ENCODE measurements around the gene ATP11A.
"Not testable (repeated sequence)": the region's sequence is repeated elsewhere in the genome, so short reads cannot be mapped to it uniquely, and the experiment has no call there.

The ATP11A gene

DNA sequence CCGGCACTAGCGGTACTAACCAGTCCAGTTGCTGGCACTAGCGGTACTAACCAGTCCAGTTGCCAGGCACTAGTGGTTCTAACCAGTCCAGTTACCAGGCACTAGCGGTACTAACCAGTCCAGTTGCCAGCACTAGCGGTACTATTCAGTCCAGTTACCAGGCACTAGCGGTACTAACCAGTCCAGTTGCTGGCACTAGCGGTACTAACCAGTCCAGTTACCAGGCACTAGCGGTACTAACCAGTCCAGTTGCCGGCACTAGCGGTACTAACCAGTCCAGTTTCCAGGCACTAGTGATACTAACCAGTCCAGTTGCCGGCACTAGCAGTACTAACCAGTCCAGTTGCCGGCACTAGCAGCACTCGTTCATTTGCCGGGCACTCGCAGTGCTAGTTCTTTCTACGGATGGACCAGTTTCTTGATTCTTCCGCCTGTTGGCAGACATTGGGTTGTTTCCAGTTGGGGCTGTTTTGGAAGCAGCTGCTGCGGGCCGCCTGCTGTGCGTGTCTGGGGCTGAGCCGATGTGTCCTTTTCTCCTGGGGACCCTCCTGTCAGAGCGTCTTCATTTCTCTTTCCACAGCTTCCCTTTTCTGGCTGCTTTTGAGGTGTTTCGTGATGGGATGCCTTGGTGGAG, 155.8 kb downstream of the ATP11A start:
- DNase-seq: no peak

DNA sequence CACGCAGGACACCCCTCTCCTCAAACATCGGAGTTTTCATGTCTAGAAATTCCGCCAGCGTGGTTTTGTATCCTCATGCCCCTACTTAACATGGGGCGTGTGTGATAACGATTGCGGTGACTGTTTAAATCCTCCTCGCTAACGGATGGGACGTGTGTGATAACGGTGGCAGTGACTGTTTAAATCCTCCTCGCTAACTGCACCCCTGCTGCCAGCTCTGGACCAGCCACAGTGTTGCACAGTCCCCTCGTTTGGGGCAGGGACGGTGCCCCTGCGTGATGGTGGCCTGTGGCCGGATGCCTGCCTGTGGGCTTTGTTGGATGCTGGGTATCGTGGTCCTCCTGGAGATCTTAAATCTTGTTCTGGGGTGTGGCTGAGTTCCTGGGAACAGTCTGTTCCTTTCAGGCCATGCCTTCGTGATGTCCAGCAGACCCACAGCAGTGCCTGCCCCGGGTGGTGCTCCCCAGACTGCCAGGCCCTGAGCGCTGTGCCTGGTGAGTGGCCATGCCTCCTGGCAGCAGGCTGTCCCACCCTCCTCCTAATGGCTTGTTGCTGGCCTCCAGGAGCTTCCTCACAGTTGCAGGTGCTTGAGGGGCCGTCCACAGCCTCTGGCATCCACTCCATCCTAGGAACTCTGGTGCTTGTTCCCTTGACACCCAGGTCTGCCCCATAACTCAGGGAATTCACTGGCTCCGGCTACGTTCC, 156.7 kb downstream of the ATP11A start:
- no peak for DNase-seq

DNA sequence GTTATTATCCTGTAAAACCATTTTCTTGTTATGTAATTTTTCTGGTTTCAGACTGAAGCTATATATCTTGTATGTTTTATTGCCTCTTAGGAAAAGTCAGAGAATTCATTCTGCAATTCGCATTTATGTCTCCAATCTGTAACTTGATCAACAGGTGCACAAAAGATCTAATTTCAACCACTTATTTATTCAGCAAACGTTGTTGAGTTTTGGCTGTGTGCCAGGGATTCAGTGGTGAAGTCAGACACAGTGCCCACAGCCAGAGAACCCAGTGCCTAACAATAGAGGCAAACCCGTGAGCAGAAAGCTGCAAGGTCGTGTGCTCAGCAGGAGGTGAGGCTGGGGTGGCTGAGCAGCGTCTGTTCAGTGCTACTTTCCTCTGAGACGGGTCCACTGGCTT, 159.7 kb downstream of the ATP11A start:
- DNase-seq: no peak

DNA sequence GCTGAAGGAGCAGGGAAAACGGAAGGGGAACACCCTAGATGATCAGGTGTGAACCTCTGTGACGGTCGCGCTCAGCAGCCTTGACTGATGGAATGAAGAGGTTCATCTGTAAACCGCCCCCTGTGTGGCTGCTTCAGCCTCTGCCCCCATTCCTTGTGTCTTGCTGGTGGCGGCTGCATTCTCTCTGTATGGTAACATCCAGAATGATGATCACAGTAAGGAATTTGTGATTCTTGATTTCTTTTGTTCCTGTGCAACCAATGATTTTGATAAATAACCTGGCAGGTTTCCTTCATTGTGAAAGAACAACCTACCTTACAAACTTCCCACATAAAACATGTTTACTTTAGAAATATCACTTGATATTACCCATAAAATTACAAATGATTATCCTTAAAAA, 160.4 kb downstream of the ATP11A start:
- DNase-seq: no peak

DNA sequence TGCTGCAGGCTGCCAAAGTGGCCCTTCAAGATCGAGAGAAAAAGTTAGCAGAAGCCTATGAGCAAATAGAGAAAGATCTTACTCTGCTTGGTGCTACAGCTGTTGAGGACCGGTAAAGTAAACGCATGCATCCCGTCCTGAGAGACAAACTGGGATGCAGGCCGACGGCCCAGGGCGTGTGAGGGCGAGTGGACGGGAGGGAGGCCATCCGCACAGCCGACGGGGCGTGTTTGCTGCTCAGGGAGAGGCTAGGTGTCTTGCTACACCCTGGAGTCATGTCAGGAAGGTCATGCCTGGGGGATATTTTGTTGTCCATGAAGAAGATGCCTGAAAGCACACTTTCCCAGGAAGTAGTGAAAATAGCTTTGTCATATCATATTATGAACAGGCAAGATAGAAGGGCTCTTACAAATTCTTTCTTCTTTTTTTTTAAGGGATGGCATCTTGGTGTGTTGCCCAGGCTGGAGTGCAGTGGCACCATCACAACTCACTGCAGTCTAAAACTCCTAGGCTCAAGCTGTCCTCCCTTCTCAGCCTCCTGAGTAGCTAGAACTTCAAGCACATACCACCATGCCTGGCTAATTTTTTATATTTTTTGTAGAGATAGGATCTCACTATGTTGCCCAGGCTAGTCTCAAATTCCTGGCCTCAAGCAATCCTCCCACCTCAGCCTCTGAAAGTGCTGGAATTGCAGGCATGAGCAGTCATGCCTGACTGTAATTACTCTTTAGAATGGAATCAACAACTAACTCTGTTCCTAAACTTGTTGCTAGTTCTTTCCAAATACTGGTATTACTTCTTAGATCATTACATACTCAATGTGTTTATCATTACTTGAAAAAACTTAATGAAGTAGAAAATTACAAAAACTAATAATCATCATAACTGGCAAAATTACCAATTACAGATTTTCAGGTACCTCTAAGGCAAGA, 161.5 kb downstream of the ATP11A start:
- no peak for DNase-seq

DNA sequence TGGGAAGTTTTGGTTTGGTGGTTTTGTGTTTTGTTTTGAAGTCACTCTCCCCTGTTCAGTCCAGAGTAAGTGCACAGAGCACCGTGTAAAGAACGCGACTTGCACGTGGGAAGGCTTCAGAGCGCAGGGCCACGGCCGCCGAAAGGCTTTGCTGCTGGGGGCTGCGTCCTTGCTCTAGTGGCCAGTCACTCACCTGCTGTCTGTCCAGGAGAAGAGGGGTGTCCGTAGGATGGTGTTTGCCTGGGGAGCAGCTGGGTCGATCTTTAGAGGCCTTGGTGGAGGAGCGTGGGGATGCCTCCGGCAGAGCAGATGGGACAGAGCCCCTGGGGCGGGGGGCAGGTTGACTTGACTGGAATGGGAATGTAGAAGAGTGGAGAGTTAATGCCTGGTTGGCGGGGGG, 162.6 kb downstream of the ATP11A start:
- DNase-seq: no peak

DNA sequence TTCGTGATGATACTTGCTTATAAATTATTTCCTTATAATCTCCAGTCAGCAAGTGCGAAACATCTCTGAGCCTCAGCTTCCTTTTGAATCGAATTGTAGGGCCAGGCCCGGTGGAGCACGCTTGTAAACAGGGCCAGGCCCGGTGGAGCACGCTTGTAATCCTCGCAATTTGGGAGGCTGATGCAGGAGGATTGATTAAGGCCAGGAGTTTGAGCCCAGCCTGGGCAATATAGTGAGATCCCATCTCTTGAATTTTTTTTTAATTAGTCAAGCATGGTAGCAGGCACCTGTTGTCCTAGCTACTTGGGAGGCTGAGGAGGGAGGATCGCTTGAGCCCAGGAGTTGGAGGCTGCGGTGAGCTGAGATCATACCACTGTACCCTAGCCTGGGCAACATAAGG, 163.0 kb downstream of the ATP11A start:
- no peak for DNase-seq

DNA sequence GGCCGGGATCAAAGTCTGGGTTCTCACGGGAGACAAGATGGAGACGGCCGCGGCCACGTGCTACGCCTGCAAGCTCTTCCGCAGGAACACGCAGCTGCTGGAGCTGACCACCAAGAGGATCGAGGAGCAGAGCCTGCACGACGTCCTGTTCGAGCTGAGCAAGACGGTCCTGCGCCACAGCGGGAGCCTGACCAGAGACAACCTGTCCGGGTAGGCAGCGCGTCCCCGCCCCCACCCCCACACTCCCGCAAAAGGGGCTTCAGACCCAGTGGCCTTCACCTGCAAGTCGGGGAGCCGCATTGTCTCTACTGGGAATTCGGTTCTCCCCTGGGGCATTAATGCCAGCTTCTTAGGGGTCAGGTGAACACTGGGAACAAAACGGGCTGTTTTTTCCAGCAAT, 164.5 kb downstream of the ATP11A start:
- no peak for DNase-seq

DNA sequence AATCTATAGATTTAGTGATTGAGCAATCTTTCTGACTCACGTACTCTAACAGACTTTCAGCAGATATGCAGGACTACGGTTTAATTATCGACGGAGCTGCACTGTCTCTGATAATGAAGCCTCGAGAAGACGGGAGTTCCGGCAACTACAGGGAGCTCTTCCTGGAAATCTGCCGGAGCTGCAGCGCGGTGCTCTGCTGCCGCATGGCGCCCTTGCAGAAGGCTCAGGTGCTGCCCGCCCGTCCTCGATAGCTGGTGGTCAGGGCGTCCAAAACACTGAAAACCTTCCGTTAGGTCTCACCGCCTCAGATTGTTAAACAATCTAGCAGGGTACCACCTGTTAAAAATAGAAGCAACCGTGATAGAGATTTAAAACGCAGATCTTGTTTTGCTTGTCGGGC, 166.0 kb downstream of the ATP11A start:
- DNase-seq: no peak

DNA sequence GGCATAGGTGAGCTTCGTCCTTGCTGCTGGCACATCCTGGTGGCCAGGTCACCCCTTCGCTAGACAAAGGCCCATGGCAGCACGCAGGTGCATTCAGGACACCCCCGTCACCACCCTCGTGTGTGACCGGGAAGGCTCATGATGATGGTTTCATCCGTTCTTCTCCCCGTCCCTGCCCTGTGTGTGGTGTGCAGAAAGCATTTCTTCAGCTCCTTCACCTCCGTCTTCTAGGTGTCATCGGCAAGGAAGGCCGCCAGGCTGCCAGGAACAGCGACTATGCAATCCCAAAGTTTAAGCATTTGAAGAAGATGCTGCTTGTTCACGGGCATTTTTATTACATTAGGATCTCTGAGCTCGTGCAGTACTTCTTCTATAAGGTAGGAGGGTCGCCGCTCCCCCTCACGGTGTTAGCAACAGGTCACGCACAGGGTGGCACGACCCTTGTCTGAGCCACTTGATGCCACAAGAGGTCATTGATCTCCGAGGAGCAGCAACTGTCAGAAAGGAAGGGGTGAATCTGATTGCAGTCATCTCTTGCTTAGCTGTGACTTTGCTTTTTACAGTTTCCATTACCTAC, 168.2 kb downstream of the ATP11A start:
- no peak for DNase-seq

DNA sequence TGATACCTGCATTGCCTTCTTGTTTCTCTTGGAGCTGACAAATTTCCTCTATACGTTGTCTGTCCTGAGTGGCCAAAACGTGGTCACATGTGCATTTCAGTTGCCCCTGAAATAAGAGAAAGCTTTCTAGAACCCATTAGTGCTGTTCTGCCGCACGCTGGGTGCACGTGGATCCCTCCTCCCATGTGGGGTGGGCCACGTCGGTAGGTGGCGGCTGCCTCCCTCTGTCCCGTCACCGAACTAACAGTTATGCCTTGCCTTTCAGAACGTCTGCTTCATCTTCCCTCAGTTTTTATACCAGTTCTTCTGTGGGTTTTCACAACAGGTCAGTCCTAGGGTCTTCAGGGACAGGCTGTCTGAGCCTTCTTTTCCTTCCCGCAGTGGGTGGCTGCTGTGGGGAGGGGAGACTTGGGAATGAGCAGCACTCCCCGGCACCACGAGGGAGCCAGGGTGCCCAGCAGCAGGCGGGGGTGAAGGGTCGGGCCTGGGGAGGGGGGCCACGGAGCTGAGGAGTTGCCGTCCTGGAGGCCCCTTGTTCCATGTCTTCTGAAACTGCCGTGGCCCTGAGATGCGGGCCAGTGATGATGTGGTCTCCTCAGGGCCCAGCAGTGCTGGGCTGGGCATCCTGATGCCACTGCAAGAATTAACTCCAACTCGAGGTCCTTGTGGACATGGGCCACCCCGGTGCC, 169.4 kb downstream of the ATP11A start:
- DNase-seq: no peak

DNA sequence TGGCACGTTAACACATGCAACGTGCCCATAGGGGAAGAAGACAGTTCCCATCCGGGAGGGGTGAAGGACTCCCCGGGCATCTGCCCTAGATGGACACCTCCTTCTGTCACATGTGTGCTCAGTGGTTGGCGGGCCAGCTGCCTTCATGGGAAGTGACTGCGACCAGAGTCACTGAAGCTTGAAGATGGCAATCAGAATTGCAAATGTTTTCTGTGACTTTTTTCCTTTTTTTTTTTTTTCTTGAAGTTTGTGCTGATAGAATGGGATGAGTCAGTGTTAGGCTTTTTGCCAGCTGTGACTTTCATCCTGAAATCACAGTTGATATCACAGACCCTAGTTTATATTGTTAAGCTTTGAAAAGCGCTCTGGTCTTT, 170.0 kb downstream of the ATP11A start:
- no peak for DNase-seq

DNA sequence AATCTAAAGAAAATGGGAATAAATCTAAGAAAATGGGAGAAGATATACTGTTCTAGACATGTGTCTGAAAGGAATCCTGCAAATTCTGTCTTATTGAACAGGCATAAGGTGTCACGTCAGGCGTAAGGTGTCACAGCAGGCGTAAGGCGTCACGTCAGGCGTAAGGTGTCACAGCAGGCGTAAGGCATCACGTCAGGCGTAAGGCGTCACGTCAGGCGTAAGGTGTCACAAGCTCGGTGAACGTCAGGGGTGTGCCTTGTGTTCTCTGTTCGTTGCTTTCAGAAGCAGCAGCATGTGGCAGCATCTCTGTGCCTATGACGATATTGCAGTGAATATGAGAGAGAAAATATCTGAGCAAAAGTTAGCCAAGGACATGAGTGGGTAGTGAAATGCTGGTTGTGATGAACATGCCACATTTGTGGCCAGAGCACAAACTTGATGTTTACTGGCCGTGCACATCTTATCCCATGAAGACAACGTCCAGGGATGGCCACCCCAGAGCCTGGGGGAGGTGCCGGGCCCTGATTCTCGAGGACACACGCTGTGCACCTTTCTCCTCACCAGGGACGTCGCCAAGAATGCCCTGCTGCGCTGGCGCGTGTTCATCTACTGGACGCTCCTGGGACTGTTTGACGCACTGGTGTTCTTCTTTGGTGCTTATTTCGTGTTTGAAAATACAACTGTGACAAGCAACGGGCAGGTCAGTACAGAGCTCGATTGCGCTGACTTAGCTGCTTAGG, 172.2 kb downstream of the ATP11A start:
- DNase-seq: no peak

DNA sequence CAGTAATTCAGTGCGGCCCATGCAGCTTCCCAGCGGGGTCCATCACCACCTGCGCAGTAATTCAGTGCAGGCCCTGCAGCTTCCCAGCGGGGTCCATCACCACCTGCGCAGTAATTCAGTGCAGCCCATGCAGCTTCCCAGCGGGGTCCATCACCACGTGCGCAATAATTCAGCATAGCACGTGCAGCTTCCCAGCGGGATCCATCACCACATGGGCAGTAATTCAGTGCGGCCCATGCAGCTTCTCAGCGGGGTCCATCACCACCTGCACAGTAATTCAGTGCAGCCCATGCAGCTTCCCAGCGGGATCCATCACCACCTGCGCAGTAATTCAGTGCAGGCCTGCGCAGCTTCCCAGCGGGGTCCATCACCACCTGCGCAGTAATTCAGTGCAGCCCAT, 173.5 kb downstream of the ATP11A start:
- DNase-seq: not testable (repeated sequence)

DNA sequence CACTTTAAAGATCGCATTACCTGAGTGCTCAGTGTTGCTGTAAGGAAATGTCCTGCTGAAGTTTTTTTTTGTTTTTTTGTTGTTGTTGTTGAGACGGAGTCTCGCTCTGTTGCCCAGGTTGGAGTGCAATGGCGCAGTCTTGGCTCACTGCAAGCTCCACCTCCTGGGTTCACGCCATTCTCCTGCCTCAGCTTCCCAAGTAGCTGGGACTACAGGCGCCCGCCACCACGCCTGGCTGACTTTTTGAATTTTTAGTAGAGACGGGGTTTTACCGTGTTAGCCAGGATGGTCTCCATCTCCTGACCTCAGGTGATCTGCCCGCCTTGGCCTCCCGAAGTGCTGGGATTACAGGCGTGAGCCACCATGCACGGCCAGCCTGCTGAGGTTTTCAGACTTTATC, 175.6 kb downstream of the ATP11A start:
- DNase-seq: not testable (repeated sequence)

DNA sequence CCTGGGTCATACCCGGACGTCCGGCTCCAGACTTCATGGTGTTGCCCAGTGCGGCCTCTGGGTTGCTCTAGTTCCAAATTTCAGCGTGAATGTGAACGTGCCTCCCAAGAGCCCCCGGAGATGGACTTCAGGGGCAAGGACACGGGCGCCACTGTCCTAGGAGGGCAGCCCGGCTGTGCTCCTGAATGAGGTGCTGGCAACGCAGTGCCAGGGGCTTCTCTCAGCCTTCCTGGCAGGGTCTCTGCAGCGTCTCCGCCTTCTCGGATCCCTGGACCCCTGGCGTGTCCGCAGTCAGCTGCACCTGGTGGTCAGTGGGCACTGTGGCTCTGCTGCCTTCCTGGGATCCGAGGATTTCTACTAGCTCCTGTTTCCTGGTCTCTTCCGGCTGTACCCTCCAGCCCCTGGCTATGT, 177.5 kb downstream of the ATP11A start:
- no peak for DNase-seq

DNA sequence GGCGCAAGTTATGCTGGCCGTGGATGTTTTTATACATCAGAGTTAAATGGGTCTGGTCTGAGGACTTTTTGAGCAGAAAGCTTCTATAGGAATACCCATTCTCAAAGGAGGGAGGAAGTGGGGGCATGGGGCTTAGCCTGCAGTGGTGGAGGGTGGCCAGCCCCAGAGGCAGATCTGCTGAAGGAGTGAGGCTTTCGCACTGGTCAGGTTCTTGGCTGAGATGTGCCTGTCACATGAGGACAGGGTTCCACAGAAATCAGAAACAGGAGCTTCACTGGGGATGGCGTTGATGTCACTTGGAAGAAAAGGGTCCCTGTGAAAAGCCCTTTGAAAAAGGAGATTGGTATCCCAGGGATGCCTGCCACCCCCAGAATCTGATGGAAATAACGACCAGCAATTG, 178.5 kb downstream of the ATP11A start:
- DNase-seq: no peak

DNA sequence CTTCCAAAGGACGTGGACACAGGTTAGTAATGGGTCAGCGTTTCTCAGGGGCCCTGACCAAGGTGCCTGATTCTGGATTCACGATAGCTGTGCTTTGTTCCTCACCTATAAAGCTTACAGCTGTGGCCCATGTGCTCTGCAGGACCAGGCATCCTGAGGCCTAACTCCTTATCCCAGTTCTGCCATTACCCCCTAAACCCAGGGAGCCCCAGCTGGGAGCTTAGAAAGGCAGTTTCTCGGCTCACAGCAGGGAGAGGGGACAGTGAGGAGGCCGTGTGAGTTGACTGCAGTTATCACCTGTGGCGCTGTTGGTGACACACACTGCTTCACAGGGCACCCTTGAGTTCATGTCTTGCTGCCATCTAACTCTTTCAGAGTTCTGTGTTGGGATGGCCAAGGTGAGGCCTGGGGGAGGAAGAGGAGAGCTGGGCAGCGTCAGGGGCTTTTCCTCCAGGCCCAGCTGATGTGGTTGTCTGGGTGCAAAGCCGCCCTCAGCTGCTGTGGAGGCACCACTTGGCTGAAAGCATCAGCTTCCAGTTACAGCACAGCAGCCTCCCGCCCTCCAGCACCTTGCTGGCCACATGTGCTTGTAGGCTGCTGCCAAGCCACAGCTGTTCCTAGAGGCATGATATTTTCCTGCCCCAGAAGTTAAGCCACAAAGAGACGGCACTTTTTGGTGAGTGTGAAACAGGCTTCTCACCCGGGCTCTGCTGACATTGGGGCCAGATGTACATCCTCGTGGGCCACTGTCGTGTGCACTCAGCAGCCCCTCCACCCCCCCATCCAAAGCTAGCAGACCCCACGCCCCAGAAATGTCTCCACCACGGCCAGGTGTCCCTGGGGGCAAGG, 179.6 kb downstream of the ATP11A start:
- DNase-seq: no peak

DNA sequence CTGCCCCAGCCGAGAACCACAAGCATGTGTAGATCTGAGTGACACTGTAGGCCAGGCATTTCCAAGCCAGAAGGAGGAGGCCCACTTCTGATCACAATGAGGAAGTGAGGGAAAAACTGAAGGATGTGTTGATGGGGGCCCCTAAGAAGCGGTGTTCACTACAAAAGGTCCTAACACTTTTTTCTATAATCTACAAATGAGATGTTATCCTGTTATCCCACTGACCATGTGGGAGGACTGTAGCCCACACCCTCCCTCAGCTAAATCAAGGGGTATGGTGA, 180.2 kb downstream of the ATP11A start:
- DNase-seq: no peak

DNA sequence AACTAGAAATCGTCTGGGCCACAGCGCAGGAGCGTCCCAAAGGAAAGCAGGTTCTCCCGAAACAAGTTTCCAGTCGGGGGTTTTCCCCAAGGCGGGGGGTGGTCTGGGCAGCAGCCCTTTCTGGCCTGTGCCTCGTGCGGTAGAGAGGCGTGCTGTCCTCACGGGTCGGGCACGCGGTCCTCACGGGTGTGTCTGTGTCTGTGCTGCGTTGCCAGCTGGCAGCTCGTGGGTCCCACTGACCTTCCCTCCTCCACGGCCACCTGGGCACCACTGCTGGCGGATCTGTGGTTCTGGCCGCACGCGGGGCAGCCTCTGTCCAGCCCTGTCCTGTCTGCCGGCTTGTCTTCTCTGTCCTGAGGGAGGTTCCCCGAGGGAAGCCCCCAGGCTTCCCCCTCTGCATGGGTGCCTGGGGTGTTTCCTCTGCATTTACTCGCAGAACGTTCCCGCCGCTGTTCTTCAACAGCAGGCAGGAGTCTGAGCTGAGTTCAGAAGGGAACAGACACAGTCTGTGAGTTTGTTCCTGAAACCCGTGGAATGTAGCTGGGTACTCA, 181.0 kb downstream of the ATP11A start:
- DNase-seq: no peak

DNA sequence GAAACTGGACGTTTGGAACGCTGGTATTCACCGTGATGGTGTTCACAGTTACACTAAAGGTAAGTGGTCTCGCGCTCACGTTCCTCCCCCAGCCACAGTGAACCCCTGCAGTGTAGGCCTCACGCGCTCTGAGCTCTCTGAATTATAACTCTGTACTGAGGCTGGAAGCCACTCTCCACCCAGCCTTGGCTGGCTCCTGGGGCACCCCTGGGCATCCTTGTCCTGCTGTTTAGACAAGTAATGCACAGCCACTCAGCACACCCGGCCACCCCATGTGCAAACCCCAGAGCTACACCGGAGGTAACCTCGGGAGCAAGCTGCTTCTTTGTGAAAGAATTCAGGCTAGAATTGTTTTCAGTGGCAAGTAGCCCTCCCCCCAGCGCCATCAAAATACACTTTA, 181.9 kb downstream of the ATP11A start:
- no peak for DNase-seq
